Fibroblast of the aortic adventitia (primary cell): ENCODE results near the gene HCN2. TPM values are rescaled to one million over a fixed set of nuclear protein-coding genes. Genes with fewer than 3 reads are reported as not detected.

Source experiments
- DNase-seq: peaks from one replicate; pipeline ENCODE4 v3.0.0-alpha.2; 2010; ENCODE audit warnings: low read depth
- H3K4me3 ChIP-seq: 2 replicates; pipeline ENCODE4 v1.5.1; 2011; ENCODE audit warnings: low read depth, mild to moderate bottlenecking, control low read depth, low read length, moderate library complexity
- CTCF ChIP-seq: IDR thresholded peaks from 2 replicates; pipeline ENCODE4 v1.5.1; 2011; ENCODE audit warnings: mild to moderate bottlenecking, low read length, control low read depth, inconsistent platforms; ENCODE audit not compliant: insufficient read depth
- total RNA-seq: library from RNA; depleted of rRNA; stranded (reverse); fragments of >200 nt; gene quantifications from 2 replicates; pipeline ENCODE4 v1.2.3, GENCODE V29; 2012; ENCODE audit warnings: low replicate concordance

HCN2 gene
- total RNA-seq, 1 donor, result 0.63 TPM

GRCh38 chr19:648904-649801 is 59.5 kb downstream of the HCN2 start:
- no peak for DNase-seq
- TF ChIP-seq CTCF, result no peak
- no peak overlapping the region for H3K4me3 ChIP-seq

GRCh38 chr19:650121-650520 is 60.4 kb downstream of the HCN2 start:
- H3K4me3 ChIP-seq, result no peak overlapping the region
- no peak for TF ChIP-seq CTCF
- DNase-seq, result no peak

GRCh38 chr19:651114-651818 is 61.6 kb downstream of the HCN2 start:
- no peak for TF ChIP-seq CTCF
- no peak for DNase-seq
- H3K4me3 ChIP-seq, result no peak overlapping the region

- no peak for TF ChIP-seq CTCF
These were observed 62.3 kb downstream of the HCN2 start for GRCh38 chr19:651991-652390.

GRCh38 chr19:652467-653389 is 63.0 kb downstream of the HCN2 start:
- TF ChIP-seq CTCF, result no peak
- no peak overlapping the region for H3K4me3 ChIP-seq
- DNase-seq, result no peak

More at GRCh38 chr19:651991-652390, 62.3 kb downstream of the HCN2 start:
- no peak overlapping the region for H3K4me3 ChIP-seq
- no peak for DNase-seq

GRCh38 chr19:653425-653824 is 63.7 kb downstream of the HCN2 start:
- no peak for DNase-seq
- no peak for TF ChIP-seq CTCF
- H3K4me3 ChIP-seq, result no peak overlapping the region
